ENCODE data around the gene C1QTNF6. TPM values are rescaled to one million over a fixed set of nuclear protein-coding genes. Genes with fewer than 3 reads are reported as not detected.

C1QTNF6 gene
- total RNA-seq, 1 experiment from 2014 or later = 7.4 TPM

GRCh38 chr22:37197451-37198257 is 9.6 kb upstream of the C1QTNF6 start:
- H3K4me3 Mint-ChIP-seq (ENCODE audit: unreplicated experiment) = peak overlapping the region; percentile 90
- ChIA-PET POLR2A (no interaction called here), CTCF (interaction anchor here (0.7 to 1.4 kb wide), 3 partner anchors 65 to 166 kb away, joined by 4 read pairs; no protein-coding TSS in a partner anchor)
- intact Hi-C loops (cut with micrococcal nuclease; ENCODE audit: unreplicated experiment) = loop anchor here (2.0 to 10.0 kb wide), 2 partner anchors 121 to 257 kb away; no protein-coding TSS in a partner anchor
- Histone ChIP-seq H3K4me1 (peaks cover 54% of the 10 kb centered on the region), H3K4me3 (ENCODE audit: low read depth, low read length) (peak overlapping the region; percentile 68), H3K9me3 (peaks cover 9% of the 10 kb centered on the region), H3K27me3 (replicated peaks; ENCODE audit: control insufficient read depth, insufficient read depth, low read length) (no peaks in the 10 kb centered on the region), H3K36me3 (ENCODE audit: control insufficient read depth, insufficient read depth, low read length) (no peaks in the 10 kb centered on the region)
- TSS peak; percentile 8 for BruUV-seq (replicated peaks)
- H3K9me3 Mint-ChIP-seq (ENCODE audit: unreplicated experiment) = no peaks in the 10 kb centered on the region
- no peak for TF ChIP-seq CTCF (IDR thresholded peaks at IDR 0.05; ENCODE audit: insufficient read depth in 1 of 2, low read depth in 1 of 2, low read length in 1 of 2, severe bottlenecking in 1 of 2, unreplicated experiment in 1 of 2)
- peak overlapping the region; percentile 70 for H3K27ac Mint-ChIP-seq (ENCODE audit: unreplicated experiment)
- DNase-seq = peak; percentile 41 to 74
- peaks cover 26% of the 10 kb centered on the region for H3K4me1 Mint-ChIP-seq (ENCODE audit: low read depth, unreplicated experiment)
- no peaks in the 10 kb centered on the region for H3K27me3 Mint-ChIP-seq (ENCODE audit: insufficient read depth, unreplicated experiment)
- H3K36me3 Mint-ChIP-seq (ENCODE audit: insufficient read depth, unreplicated experiment) = peaks cover 22% of the 10 kb centered on the region

- peaks cover 22% of the 10 kb centered on the region for H3K36me3 Mint-ChIP-seq (ENCODE audit: insufficient read depth, unreplicated experiment)
- ChIA-PET POLR2A (interaction anchor here (0.6 kb wide), 1 partner anchor 820 kb away, joined by 3 read pairs; no protein-coding TSS in a partner anchor), CTCF (interaction anchor here (0.7 to 1.4 kb wide), 3 partner anchors 27 to 165 kb away, joined by 3 to 4 read pairs (median 4); no protein-coding TSS in a partner anchor)
- H3K27me3 ChIP-seq (replicated peaks; ENCODE audit: control insufficient read depth, insufficient read depth, low read length) = no peaks in the 10 kb centered on the region
- H3K27me3 Mint-ChIP-seq (ENCODE audit: insufficient read depth, unreplicated experiment) = no peaks in the 10 kb centered on the region
- H3K9me3 Mint-ChIP-seq (ENCODE audit: unreplicated experiment) = no peaks in the 10 kb centered on the region
- intact Hi-C loops (cut with micrococcal nuclease; ENCODE audit: unreplicated experiment) = loop anchor here (10.0 kb wide), 1 partner anchor 258 kb away; no protein-coding TSS in a partner anchor
- peak in 1 of 2 experiments; percentile 5 for TF ChIP-seq CTCF (IDR thresholded peaks at IDR 0.05; ENCODE audit: insufficient read depth in 1 of 2, low read depth in 1 of 2, low read length in 1 of 2, severe bottlenecking in 1 of 2, unreplicated experiment in 1 of 2)
- peaks cover 32% of the 10 kb centered on the region for H3K4me1 Mint-ChIP-seq (ENCODE audit: low read depth, unreplicated experiment)
- peak; percentile 37 to 69 for DNase-seq
- peak overlapping the region; percentile 70 for H3K27ac Mint-ChIP-seq (ENCODE audit: unreplicated experiment)
- peaks cover 11% of the 10 kb centered on the region for H3K9me3 ChIP-seq
- no peaks in the 10 kb centered on the region for H3K36me3 ChIP-seq (ENCODE audit: control insufficient read depth, insufficient read depth, low read length)
- peak overlapping the region; percentile 90 for H3K4me3 Mint-ChIP-seq (ENCODE audit: unreplicated experiment)
- BruUV-seq (replicated peaks) = no TSS peak
- peaks cover 62% of the 10 kb centered on the region for H3K4me1 ChIP-seq
- H3K4me3 ChIP-seq (ENCODE audit: low read depth, low read length) = no peak overlapping the region
These were observed 8.7 kb upstream of the C1QTNF6 start for GRCh38 chr22:37196539-37197450.

GRCh38 chr22:37195921-37196320 is 7.9 kb upstream of the C1QTNF6 start:
- Mint-ChIP-seq H3K4me3 (ENCODE audit: unreplicated experiment) (no peak overlapping the region), H3K9me3 (ENCODE audit: unreplicated experiment) (no peaks in the 10 kb centered on the region), H3K27me3 (ENCODE audit: insufficient read depth, unreplicated experiment) (no peaks in the 10 kb centered on the region), H3K4me1 (ENCODE audit: low read depth, unreplicated experiment) (peaks cover 32% of the 10 kb centered on the region), H3K36me3 (ENCODE audit: insufficient read depth, unreplicated experiment) (peaks cover 22% of the 10 kb centered on the region), H3K27ac (ENCODE audit: unreplicated experiment) (peak overlapping the region; percentile 70)
- H3K9me3 ChIP-seq = peaks cover 11% of the 10 kb centered on the region
- ChIA-PET POLR2A (interaction anchor here (0.6 kb wide), 1 partner anchor 157 kb away, joined by 4 read pairs; no protein-coding TSS in a partner anchor), CTCF (no interaction called here)
- no peaks in the 10 kb centered on the region for H3K36me3 ChIP-seq (ENCODE audit: control insufficient read depth, insufficient read depth, low read length)
- intact Hi-C loops (cut with micrococcal nuclease; ENCODE audit: unreplicated experiment) = loop anchor here (10.0 kb wide), 1 partner anchor 259 kb away; no protein-coding TSS in a partner anchor
- no TSS peak for BruUV-seq (replicated peaks)
- DNase-seq = no peak
- TF ChIP-seq CTCF (IDR thresholded peaks at IDR 0.05; ENCODE audit: insufficient read depth in 1 of 2, low read depth in 1 of 2, low read length in 1 of 2, severe bottlenecking in 1 of 2, unreplicated experiment in 1 of 2) = no peak
- H3K4me1 ChIP-seq = peaks cover 69% of the 10 kb centered on the region
- H3K27me3 ChIP-seq (replicated peaks; ENCODE audit: control insufficient read depth, insufficient read depth, low read length) = no peaks in the 10 kb centered on the region
- H3K4me3 ChIP-seq (ENCODE audit: low read depth, low read length) = no peak overlapping the region
